ENCODE results near the gene ABCC3.

DNA sequence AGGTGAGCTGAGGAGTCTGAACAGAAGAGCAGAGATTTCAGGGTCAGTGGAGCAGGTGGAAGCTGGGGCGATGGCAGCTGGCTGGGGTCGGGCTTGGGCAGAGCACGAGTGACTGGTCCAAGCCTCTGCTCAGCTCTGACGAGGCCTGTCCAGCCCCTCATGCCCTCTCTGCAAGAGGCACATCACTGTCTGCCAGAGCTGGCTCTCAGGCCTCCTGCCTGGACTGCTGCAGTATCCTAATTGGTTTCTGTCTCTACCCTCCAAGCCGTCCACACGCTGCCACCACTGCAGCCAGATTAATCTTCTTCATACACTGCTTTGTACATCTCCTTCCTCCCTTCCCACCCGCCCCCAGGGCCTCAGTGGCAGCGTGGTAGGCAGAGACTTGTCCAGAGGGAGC, 48.8 kb upstream of the ABCC3 start:
- TF ChIP-seq GATA2 (IDR thresholded peaks at IDR 0.05; ENCODE audit: low read depth, low read length) (no peak), GATA3 (IDR thresholded peaks at IDR 0.05; ENCODE audit: low read depth, low read length) (no peak)
